Activated CD4-positive, alpha-beta T cell treated with anti-CD3 and anti-CD28 coated beads, Interleukin-10, Interleukin-2, amounts not matched to agents 100 ng/mL and 50 ng/mL, durations not matched to agents 16 hours and 8 hours (primary cell): ENCODE data around the gene CACNA1D.
A peak's percentile ranks its signal among the peaks of the same experiment; 100 is the strongest.

Experiments
- DNase-seq: peaks from one replicate; pipeline ENCODE4 v3.0.0-alpha.2; 2020

The CACNA1D gene

GRCh38 chr3:53768478-53769459, 274.4 kb downstream of the CACNA1D start:
- no peak for DNase-seq

GRCh38 chr3:53772562-53772961, 278.2 kb downstream of the CACNA1D start:
- DNase-seq, result no peak

GRCh38 chr3:53773021-53773436, 278.6 kb downstream of the CACNA1D start:
- DNase-seq, result no peak

- peak; percentile 53 for DNase-seq
Measured at GRCh38 chr3:53773611-53774368, 279.4 kb downstream of the CACNA1D start.

- no peak for DNase-seq
Measured at GRCh38 chr3:53774414-53774813, 280.0 kb downstream of the CACNA1D start.

GRCh38 chr3:53775018-53775417, 280.6 kb downstream of the CACNA1D start:
- DNase-seq, result no peak

- no peak for DNase-seq
Measured at GRCh38 chr3:53775834-53776251, 281.4 kb downstream of the CACNA1D start.

- no peak for DNase-seq
Measured at GRCh38 chr3:53776494-53777101, 282.2 kb downstream of the CACNA1D start.

GRCh38 chr3:53777468-53777867, 283.1 kb downstream of the CACNA1D start:
- no peak for DNase-seq

GRCh38 chr3:53778153-53778552, 283.7 kb downstream of the CACNA1D start:
- no peak for DNase-seq

- DNase-seq, result no peak
Measured at GRCh38 chr3:53780171-53780570, 285.8 kb downstream of the CACNA1D start.

GRCh38 chr3:53780806-53781205, 286.4 kb downstream of the CACNA1D start:
- DNase-seq, result no peak

GRCh38 chr3:53787016-53787415, 292.6 kb downstream of the CACNA1D start:
- DNase-seq, result no peak

GRCh38 chr3:53788038-53788437, 293.6 kb downstream of the CACNA1D start:
- DNase-seq, result no peak

GRCh38 chr3:53789459-53789858, 295.0 kb downstream of the CACNA1D start:
- no peak for DNase-seq

- DNase-seq, result no peak
Measured at GRCh38 chr3:53790470-53790869, 296.1 kb downstream of the CACNA1D start.

GRCh38 chr3:53791317-53791716, 296.9 kb downstream of the CACNA1D start:
- no peak for DNase-seq

- DNase-seq, result no peak
Measured at GRCh38 chr3:53792866-53793265, 298.5 kb downstream of the CACNA1D start.

GRCh38 chr3:53794597-53794996, 300.2 kb downstream of the CACNA1D start:
- DNase-seq, result no peak

GRCh38 chr3:53795176-53795575, 300.8 kb downstream of the CACNA1D start:
- DNase-seq, result no peak

GRCh38 chr3:53795789-53796560, 301.6 kb downstream of the CACNA1D start:
- DNase-seq, result no peak

GRCh38 chr3:53798144-53798543, 303.7 kb downstream of the CACNA1D start:
- no peak for DNase-seq
